PC-9 (cell line): ENCODE data around the gene GALK1. TPM values are rescaled to one million over a fixed set of nuclear protein-coding genes. Genes with fewer than 3 reads are reported as not detected.

Experiments
- BruUV-seq: library from RNA; stranded (reverse); fragments of 400-500 nt; replicated peaks from 2 replicates; lab custom pipeline; 2021; lab: Mats Ljungman, UMichigan
- CTCF ChIA-PET: fragments of 300-600 bp; sonication (Branson Sonifier 250); formaldehyde crosslinking; loops from one replicate; lab custom pipeline; 2022; ENCODE audit warnings: antibody characterized with exemption; lab: Charles Lee
- POLR2A ChIA-PET: fragments of 300-600 bp; sonication (Branson Sonifier 250); formaldehyde crosslinking; loops from one replicate; lab custom pipeline; 2022; ENCODE audit warnings: antibody characterized with exemption; ENCODE audit not compliant: unreplicated experiment; lab: Charles Lee
- DNase-seq, 2 experiments: peaks; one replicate each; pipeline versions ENCODE4 v3.0.0 to v3.0.0-alpha.2; 2015 to 2022; ENCODE audit warnings: mixed read lengths in 1 of 2
- H2AFZ ChIP-seq: fragments of 200-600 bp; sonication (generic); 2 replicates; pipeline ENCODE4 v1.8.1; 2017; ENCODE audit warnings: antibody characterized with exemption
- H3F3A ChIP-seq: fragments of 200-600 bp; sonication (generic); 2 replicates; pipeline ENCODE4 v1.8.1; 2017; ENCODE audit warnings: antibody characterized with exemption, mild to moderate bottlenecking, low read depth; ENCODE audit not compliant: insufficient read depth
- H3K27ac ChIP-seq: fragments of 200-600 bp; sonication (generic); 2 replicates; pipeline ENCODE4 v1.6.1; 2016; ENCODE audit warnings: mixed run types
- H3K27me3 ChIP-seq: fragments of 200-600 bp; sonication (generic); 2 replicates; pipeline ENCODE4 v1.6.1; 2016; ENCODE audit warnings: low read depth, mixed run types; ENCODE audit not compliant: insufficient read depth
- H3K36me3 ChIP-seq: fragments of 200-600 bp; sonication (generic); 2 replicates; pipeline ENCODE4 v1.6.1; 2016; ENCODE audit warnings: low read depth, mixed run types
- H3K4me1 ChIP-seq: fragments of 200-600 bp; sonication (generic); replicated peaks from 2 replicates; pipeline ENCODE4 v1.6.1; 2016; ENCODE audit warnings: mixed run types; ENCODE audit not compliant: insufficient read depth
- H3K4me2 ChIP-seq: fragments of 200-600 bp; sonication (generic); 2 replicates; pipeline ENCODE4 v1.6.1; 2017; ENCODE audit warnings: mixed run types
- H3K4me3 ChIP-seq: fragments of 200-600 bp; sonication (generic); 2 replicates; pipeline ENCODE4 v1.6.1; 2016; ENCODE audit warnings: mixed run types
- H3K79me2 ChIP-seq: fragments of 200-600 bp; sonication (generic); 2 replicates; pipeline ENCODE4 v1.6.1; 2017; ENCODE audit warnings: low read depth, mixed run types
- H3K9me2 ChIP-seq: fragments of 200-600 bp; sonication (generic); 2 replicates; pipeline ENCODE4 v1.8.1; 2017; ENCODE audit warnings: mild to moderate bottlenecking; ENCODE audit not compliant: insufficient read depth
- H3K9me3 ChIP-seq: fragments of 200-600 bp; sonication (generic); 2 replicates; pipeline ENCODE4 v1.8.1; 2016; ENCODE audit warnings: low read depth; ENCODE audit not compliant: insufficient read depth
- H4K20me1 ChIP-seq: fragments of 200-600 bp; sonication (generic); 2 replicates; pipeline ENCODE4 v1.8.1; 2017; ENCODE audit not compliant: insufficient read depth
- EZH2 ChIP-seq: fragments of 200-600 bp; sonication (generic); IDR thresholded peaks from 2 replicates; pipeline ENCODE4 v1.8.0; 2017; ENCODE audit warnings: antibody characterized with exemption, low read depth
- intact Hi-C: fragments of 100-400 bp; cut with micrococcal nuclease; formaldehyde crosslinking; loops from one replicate; pipeline ENCODE4 v1.10.0; 2022; ENCODE audit not compliant: unreplicated experiment
- total RNA-seq: library from RNA; stranded (reverse); gene quantifications from 2 replicates; pipeline ENCODE4 v1.2.3, GENCODE V29; 2021
- TF ChIP-seq, protein P1 (sequence below): fragments of 200-600 bp; sonication (generic); conservative IDR thresholded peaks from 2 replicates; pipeline ENCODE4 v1.6.1; 2017; ENCODE audit warnings: mixed run types, antibody characterized with exemption, mild to moderate bottlenecking, moderate library complexity

Gene GALK1
- total RNA-seq, 1 experiment from 2014 or later = 12.8 TPM

DNA sequence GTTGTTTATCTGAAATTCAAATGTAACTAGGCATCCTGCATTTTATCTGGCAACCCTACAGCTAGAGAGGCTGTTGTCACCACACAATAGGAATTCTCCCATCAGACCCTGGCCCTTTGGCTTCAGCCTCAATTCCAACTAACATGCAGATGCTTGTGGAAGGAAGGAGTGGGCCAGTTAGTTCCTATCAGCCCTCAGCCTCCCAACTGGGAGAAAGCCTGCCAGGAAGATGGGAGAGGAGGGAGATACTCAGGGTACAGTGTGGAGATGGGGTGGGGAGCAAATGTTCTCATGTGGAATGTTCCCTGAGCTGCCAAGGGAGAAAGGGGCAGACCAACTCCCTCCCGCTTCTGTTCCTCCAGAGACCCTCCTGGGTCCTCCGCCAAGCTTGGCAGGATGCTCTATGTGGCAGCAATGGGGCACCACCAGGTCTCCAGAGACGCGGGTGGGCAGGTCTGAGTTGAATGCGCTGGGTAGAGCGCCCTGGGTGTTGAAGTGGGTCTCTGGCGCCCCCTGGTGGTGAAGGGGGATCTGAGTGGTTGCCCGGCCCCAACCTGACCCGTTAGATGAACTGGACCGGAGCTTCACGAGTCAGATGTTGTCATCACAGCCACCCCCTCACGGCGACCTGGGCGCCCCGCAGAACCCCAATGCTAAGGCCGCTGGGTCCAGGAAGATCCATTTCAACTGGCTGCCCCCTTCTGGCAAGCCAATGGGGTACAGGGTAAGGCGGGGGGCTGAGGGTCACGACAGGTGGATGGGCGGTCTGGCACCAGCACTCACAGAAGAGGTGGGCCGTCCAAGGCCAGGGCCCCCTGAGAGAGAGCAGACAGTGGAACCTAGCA, 15.2 kb downstream of the GALK1 start:
- H3F3A ChIP-seq = peaks cover 43% of the 10 kb centered on the region
- H3K4me2 ChIP-seq = no peak overlapping the region
- H3K27me3 ChIP-seq = no peaks in the 10 kb centered on the region
- CTCF ChIA-PET = interaction anchor here (0.6 to 1.1 kb wide), 2 partner anchors 66 to 212 kb away, joined by 3 to 5 read pairs; no protein-coding TSS in a partner anchor
- H4K20me1 ChIP-seq = peaks cover 3% of the 10 kb centered on the region; the same call in 1 of the 2 replicates
- H3K9me2 ChIP-seq = no peaks in the 10 kb centered on the region
- peaks cover 8% of the 10 kb centered on the region; the same call in 1 of the 2 replicates for H3K36me3 ChIP-seq
- BruUV-seq = no TSS peak
- H2AFZ ChIP-seq = no peak overlapping the region
- H3K9me3 ChIP-seq = no peaks in the 10 kb centered on the region
- H3K27ac ChIP-seq = no peak overlapping the region
- H3K4me3 ChIP-seq = no peak overlapping the region
- H3K79me2 ChIP-seq = no peaks in the 10 kb centered on the region
- POLR2A ChIA-PET = interaction anchor here (0.6 kb wide), 2 partner anchors 35 to 304 kb away, joined by 3 read pairs; partner anchors contain the start of gene UNK
- TF ChIP-seq, protein P1, sequence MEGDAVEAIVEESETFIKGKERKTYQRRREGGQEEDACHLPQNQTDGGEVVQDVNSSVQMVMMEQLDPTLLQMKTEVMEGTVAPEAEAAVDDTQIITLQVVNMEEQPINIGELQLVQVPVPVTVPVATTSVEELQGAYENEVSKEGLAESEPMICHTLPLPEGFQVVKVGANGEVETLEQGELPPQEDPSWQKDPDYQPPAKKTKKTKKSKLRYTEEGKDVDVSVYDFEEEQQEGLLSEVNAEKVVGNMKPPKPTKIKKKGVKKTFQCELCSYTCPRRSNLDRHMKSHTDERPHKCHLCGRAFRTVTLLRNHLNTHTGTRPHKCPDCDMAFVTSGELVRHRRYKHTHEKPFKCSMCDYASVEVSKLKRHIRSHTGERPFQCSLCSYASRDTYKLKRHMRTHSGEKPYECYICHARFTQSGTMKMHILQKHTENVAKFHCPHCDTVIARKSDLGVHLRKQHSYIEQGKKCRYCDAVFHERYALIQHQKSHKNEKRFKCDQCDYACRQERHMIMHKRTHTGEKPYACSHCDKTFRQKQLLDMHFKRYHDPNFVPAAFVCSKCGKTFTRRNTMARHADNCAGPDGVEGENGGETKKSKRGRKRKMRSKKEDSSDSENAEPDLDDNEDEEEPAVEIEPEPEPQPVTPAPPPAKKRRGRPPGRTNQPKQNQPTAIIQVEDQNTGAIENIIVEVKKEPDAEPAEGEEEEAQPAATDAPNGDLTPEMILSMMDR = peak; percentile 92
- no peak for TF ChIP-seq EZH2
- DNase-seq = peak in 1 of 2 experiments; percentile 64
- intact Hi-C loops = loop anchor here (2.0 kb wide), 1 partner anchor 117 kb away; the partner anchor contains the start of gene SMIM5
- 0 out of 2 replicates have a peak, but pooled peaks cover 3% of the 10 kb centered on the region for H3K4me1 ChIP-seq

DNA sequence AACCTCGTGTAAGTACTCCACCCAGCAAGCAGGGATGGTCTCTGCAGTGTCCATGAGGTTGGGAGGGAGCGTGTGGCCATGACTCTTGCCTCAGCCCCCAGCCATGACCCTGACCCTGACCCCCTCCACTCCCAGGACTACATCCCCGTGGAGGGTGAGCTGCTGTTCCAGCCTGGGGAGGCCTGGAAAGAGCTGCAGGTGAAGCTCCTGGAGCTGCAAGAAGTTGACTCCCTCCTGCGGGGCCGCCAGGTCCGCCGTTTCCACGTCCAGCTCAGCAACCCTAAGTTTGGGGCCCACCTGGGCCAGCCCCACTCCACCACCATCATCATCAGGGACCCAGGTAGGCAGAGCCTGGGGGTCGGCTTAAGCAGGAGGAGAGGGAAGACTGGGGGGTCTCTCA, 16.3 kb downstream of the GALK1 start:
- POLR2A ChIA-PET = interaction anchor here (0.7 kb wide), 1 partner anchor 65 kb away, joined by 6 read pairs; no protein-coding TSS in a partner anchor
- Histone ChIP-seq H3K27ac (no peak overlapping the region), H3K27me3 (no peaks in the 10 kb centered on the region), H3K4me1 (0 out of 2 replicates have a peak, but pooled peaks cover 3% of the 10 kb centered on the region), H3K4me2 (no peak overlapping the region), H3F3A (peaks cover 48% of the 10 kb centered on the region), H3K9me3 (no peaks in the 10 kb centered on the region), H3K79me2 (no peaks in the 10 kb centered on the region), H3K36me3 (peaks cover 10% of the 10 kb centered on the region; the same call in 1 of the 2 replicates), H4K20me1 (peaks cover 3% of the 10 kb centered on the region; the same call in 1 of the 2 replicates), H3K9me2 (no peaks in the 10 kb centered on the region), H3K4me3 (no peak overlapping the region), H2AFZ (no peak overlapping the region)
- no TSS peak for BruUV-seq
- no peak for TF ChIP-seq EZH2
- TF ChIP-seq, protein P1 = no peak
- DNase-seq = no peak
- intact Hi-C loops = loop anchor here (1.0 to 2.0 kb wide), 2 partner anchors 25 to 116 kb away; partner anchors contain the start of gene SMIM5
- CTCF ChIA-PET = interaction anchor here (0.6 to 1.2 kb wide), 6 partner anchors 42 to 992 kb away, joined by 3 to 5 read pairs (median 3); no protein-coding TSS in a partner anchor

DNA sequence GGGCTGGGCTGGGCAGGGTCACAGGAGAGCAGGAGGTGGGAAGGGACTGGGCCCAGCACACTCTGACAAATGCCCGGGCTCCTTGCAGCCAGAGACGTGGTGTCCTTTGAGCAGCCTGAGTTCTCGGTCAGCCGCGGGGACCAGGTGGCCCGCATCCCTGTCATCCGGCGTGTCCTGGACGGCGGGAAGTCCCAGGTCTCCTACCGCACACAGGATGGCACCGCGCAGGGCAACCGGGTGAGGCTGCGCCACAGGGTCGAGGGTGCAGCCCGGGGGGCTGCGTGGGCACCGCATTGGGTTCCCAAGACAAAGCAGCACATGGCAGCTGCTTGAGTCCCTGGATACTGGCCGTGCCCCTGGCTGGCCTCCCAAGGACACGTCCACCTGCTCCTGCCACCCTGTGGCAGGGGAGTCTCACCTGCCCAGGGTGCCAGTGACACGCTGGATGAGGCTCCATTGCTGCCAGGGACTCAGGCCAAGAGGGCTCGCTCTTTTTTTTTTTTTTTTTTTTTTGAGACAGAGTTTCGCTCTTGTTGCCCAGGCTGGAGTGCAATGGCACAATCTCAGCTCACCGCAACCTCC, 21.3 kb downstream of the GALK1 start:
- no peak overlapping the region for H3K27ac ChIP-seq
- ChIA-PET CTCF (interaction anchor here (0.7 kb wide), 1 partner anchor 18 kb away, joined by 17 read pairs; no protein-coding TSS in a partner anchor), POLR2A (no interaction called here)
- H3F3A ChIP-seq = peaks cover 34% of the 10 kb centered on the region
- BruUV-seq = no TSS peak
- peaks cover 6% of the 10 kb centered on the region for H4K20me1 ChIP-seq
- DNase-seq = no peak
- no peaks in the 10 kb centered on the region for H3K27me3 ChIP-seq
- intact Hi-C loops = no loop called here
- no peak overlapping the region for H3K4me2 ChIP-seq
- TF ChIP-seq, protein P1 = no peak
- TF ChIP-seq EZH2 = no peak
- 0 out of 2 replicates have a peak, but pooled peaks cover 3% of the 10 kb centered on the region for H3K4me1 ChIP-seq
- H2AFZ ChIP-seq = no peak overlapping the region
- peaks cover 10% of the 10 kb centered on the region; the same call in 1 of the 2 replicates for H3K36me3 ChIP-seq
- H3K9me2 ChIP-seq = no peaks in the 10 kb centered on the region
- H3K79me2 ChIP-seq = no peaks in the 10 kb centered on the region
- no peak overlapping the region for H3K4me3 ChIP-seq
- H3K9me3 ChIP-seq = no peaks in the 10 kb centered on the region
